ENCODE data around the gene SYT9.

GRCh38 chr11:7490535-7490934 is 238.8 kb downstream of the SYT9 start:
- no peak for TF ChIP-seq POLR2AphosphoS5 (IDR thresholded peaks at IDR 0.05)
- no peak for TF ChIP-seq POLR2A (IDR thresholded peaks at IDR 0.05)
- TF ChIP-seq, protein P1, sequence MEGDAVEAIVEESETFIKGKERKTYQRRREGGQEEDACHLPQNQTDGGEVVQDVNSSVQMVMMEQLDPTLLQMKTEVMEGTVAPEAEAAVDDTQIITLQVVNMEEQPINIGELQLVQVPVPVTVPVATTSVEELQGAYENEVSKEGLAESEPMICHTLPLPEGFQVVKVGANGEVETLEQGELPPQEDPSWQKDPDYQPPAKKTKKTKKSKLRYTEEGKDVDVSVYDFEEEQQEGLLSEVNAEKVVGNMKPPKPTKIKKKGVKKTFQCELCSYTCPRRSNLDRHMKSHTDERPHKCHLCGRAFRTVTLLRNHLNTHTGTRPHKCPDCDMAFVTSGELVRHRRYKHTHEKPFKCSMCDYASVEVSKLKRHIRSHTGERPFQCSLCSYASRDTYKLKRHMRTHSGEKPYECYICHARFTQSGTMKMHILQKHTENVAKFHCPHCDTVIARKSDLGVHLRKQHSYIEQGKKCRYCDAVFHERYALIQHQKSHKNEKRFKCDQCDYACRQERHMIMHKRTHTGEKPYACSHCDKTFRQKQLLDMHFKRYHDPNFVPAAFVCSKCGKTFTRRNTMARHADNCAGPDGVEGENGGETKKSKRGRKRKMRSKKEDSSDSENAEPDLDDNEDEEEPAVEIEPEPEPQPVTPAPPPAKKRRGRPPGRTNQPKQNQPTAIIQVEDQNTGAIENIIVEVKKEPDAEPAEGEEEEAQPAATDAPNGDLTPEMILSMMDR (IDR thresholded peaks at IDR 0.05), result no peak

All from prostate gland (tissue), 2 donors.